GM12892 (cell line): ENCODE results near the gene PANK4.

Experiments used
- DNase-seq: peaks from one replicate; pipeline ENCODE4 v3.0.0; 2011; ENCODE audit not compliant: insufficient read length
- FAIRE-seq: peaks from 2 replicates; lab custom pipeline; 2011; peaks lifted over from hg19 to GRCh38; lab: Jason Lieb, UNC
- POLR2A ChIP-seq: IDR thresholded peaks from 2 replicates; pipeline ENCODE4 v1.6.1; 2011; ENCODE audit warnings: low read depth, low read length, control low read depth
- POLR2AphosphoS5 ChIP-seq: IDR thresholded peaks from 2 replicates; pipeline ENCODE4 v1.6.1; 2011; ENCODE audit warnings: low read depth, low read length, control low read depth
- TAF1 ChIP-seq: IDR thresholded peaks from 2 replicates; pipeline ENCODE4 v1.6.1; 2011; ENCODE audit warnings: low read depth, mild to moderate bottlenecking, control low read depth, low read length, borderline replicate concordance

The PANK4 gene

GRCh38 chr1:2493691-2494322 is 32.6 kb downstream of the PANK4 start:
- DNase-seq (no peak), FAIRE-seq (no peak)
- no peak for TF ChIP-seq TAF1
- no peak for TF ChIP-seq POLR2A
- TF ChIP-seq POLR2AphosphoS5: no peak

GRCh38 chr1:2493218-2493617 is 33.2 kb downstream of the PANK4 start:
- TF ChIP-seq TAF1 (no peak), POLR2AphosphoS5 (no peak)
- DNase-seq (no peak), FAIRE-seq (no peak)

- TF ChIP-seq TAF1: no peak
- no peak for TF ChIP-seq POLR2A
- TF ChIP-seq POLR2AphosphoS5: no peak
- DNase-seq (no peak), FAIRE-seq (no peak)
Measured at GRCh38 chr1:2492091-2492490, 34.3 kb downstream of the PANK4 start.

GRCh38 chr1:2489615-2490014 is 36.8 kb downstream of the PANK4 start:
- FAIRE-seq (no peak), DNase-seq (no peak)
- no peak for TF ChIP-seq POLR2AphosphoS5
- TF ChIP-seq POLR2A: no peak
- no peak for TF ChIP-seq TAF1

GRCh38 chr1:2488688-2489087 is 37.7 kb downstream of the PANK4 start:
- DNase-seq (no peak), FAIRE-seq (no peak)
- TF ChIP-seq POLR2AphosphoS5: no peak
- no peak for TF ChIP-seq TAF1
- TF ChIP-seq POLR2A: no peak

- no peak for FAIRE-seq
- DNase-seq: no peak
- TF ChIP-seq TAF1 (no peak), POLR2A (no peak), POLR2AphosphoS5 (no peak)
Measured at GRCh38 chr1:2486558-2486957, 39.8 kb downstream of the PANK4 start.

GRCh38 chr1:2486041-2486440 is 40.4 kb downstream of the PANK4 start:
- TF ChIP-seq POLR2AphosphoS5: no peak
- TF ChIP-seq POLR2A: no peak
- no peak for TF ChIP-seq TAF1
- no peak for FAIRE-seq
- DNase-seq: no peak

- FAIRE-seq (no peak), DNase-seq (no peak)
- TF ChIP-seq TAF1 (no peak), POLR2A (no peak), POLR2AphosphoS5 (no peak)
Measured at GRCh38 chr1:2483970-2484369, 42.4 kb downstream of the PANK4 start.

- DNase-seq (no peak), FAIRE-seq (no peak)
- no peak for TF ChIP-seq POLR2A
Measured at GRCh38 chr1:2483026-2483425, 43.4 kb downstream of the PANK4 start.

- DNase-seq (no peak), FAIRE-seq (no peak)
- TF ChIP-seq POLR2AphosphoS5 (no peak), TAF1 (no peak), POLR2A (no peak)
Measured at GRCh38 chr1:2482588-2482987, 43.8 kb downstream of the PANK4 start.

- TF ChIP-seq POLR2A (no peak), TAF1 (no peak), POLR2AphosphoS5 (no peak)
- DNase-seq: no peak
- no peak for FAIRE-seq
Measured at GRCh38 chr1:2481885-2482284, 44.5 kb downstream of the PANK4 start.

- TF ChIP-seq POLR2AphosphoS5 (no peak), TAF1 (no peak), POLR2A (no peak)
- DNase-seq (no peak), FAIRE-seq (no peak)
Measured at GRCh38 chr1:2480986-2481364, 45.4 kb downstream of the PANK4 start.

- no peak for FAIRE-seq
- TF ChIP-seq POLR2AphosphoS5 (no peak), TAF1 (no peak), POLR2A (no peak)
- no peak for DNase-seq
Measured at GRCh38 chr1:2480236-2480985, 46.0 kb downstream of the PANK4 start.

GRCh38 chr1:2479618-2480017 is 46.8 kb downstream of the PANK4 start:
- FAIRE-seq (no peak), DNase-seq (no peak)
- TF ChIP-seq POLR2A (no peak), POLR2AphosphoS5 (no peak), TAF1 (no peak)
